HepG2 (cell line): Measurements from ENCODE around the gene PGAP3. TPM values are rescaled to one million over a fixed set of nuclear protein-coding genes. Genes with fewer than 3 reads are reported as not detected.
A peak's percentile ranks its signal among the peaks of the same experiment; 100 is the strongest.

Experiments used
- AKNA ChIP-seq: sonication (generic); formaldehyde crosslinking; IDR thresholded peaks from 2 replicates; pipeline ENCODE4 v1.4.0; 2020; ENCODE audit warnings: missing genetic modification reagents, borderline replicate concordance
- HNF1B ChIP-seq: sonication (generic); formaldehyde crosslinking; IDR thresholded peaks from 2 replicates; pipeline ENCODE4 v1.5.1; 2020; ENCODE audit warnings: mild to moderate bottlenecking, moderate library complexity, missing genetic modification reagents
- MEF2D ChIP-seq: sonication (generic); formaldehyde crosslinking; IDR thresholded peaks from 2 replicates; pipeline ENCODE4 v1.5.1; 2020; ENCODE audit warnings: mild to moderate bottlenecking, missing genetic modification reagents
- MTA3 ChIP-seq: sonication (generic); formaldehyde crosslinking; IDR thresholded peaks from 2 replicates; pipeline ENCODE4 v1.4.0; 2020; ENCODE audit warnings: missing genetic modification reagents
- NR2F6 ChIP-seq, 2 experiments: IDR thresholded peaks; 2 replicates each; pipeline ENCODE4 v1.6.1; 2016; ENCODE audit warnings: antibody characterized with exemption in 1 of 2, mild to moderate bottlenecking in 1 of 2
- NRL ChIP-seq: sonication (generic); formaldehyde crosslinking; IDR thresholded peaks from 2 replicates; pipeline ENCODE4 v1.5.0; 2020; ENCODE audit warnings: missing genetic modification reagents, mild to moderate bottlenecking, moderate library complexity, borderline replicate concordance
- POGK ChIP-seq: sonication (generic); formaldehyde crosslinking; conservative IDR thresholded peaks from 2 replicates; pipeline ENCODE4 v1.8.0; 2022; ENCODE audit warnings: mild to moderate bottlenecking, moderate library complexity, missing genetic modification reagents
- POLR2G ChIP-seq: fragments of 200-400 bp; formaldehyde crosslinking; IDR thresholded peaks from 2 replicates; pipeline ENCODE4 v1.6.1; 2018; ENCODE audit warnings: mild to moderate bottlenecking, low read depth, low read length, moderate library complexity
- RBFOX2 ChIP-seq: fragments of 200-400 bp; formaldehyde crosslinking; IDR thresholded peaks from 2 replicates; pipeline ENCODE4 v1.6.1; 2017; ENCODE audit warnings: low read depth, mild to moderate bottlenecking, low read length
- RNF2 ChIP-seq: fragments of 450-650 bp; conservative IDR thresholded peaks from 2 replicates; pipeline ENCODE4 v1.6.1; 2016; ENCODE audit warnings: low read depth
- SOX13 ChIP-seq, 3 experiments: fragments of 450-650 bp in 1 of 3; sonication (generic) in 1 of 3; formaldehyde crosslinking in 1 of 3; IDR thresholded peaks in 2 of 3; conservative IDR thresholded peaks in 1 of 3; 2 replicates each; pipeline versions ENCODE4 v1.5.0 to v1.6.1; 2016 to 2020; ENCODE audit warnings: antibody characterized with exemption in 1 of 3, mild to moderate bottlenecking in 1 of 3, missing compliant biosample characterization in 1 of 3, missing genetic modification reagents in 1 of 3, moderate library complexity in 1 of 3
- SP4 ChIP-seq: sonication (generic); formaldehyde crosslinking; IDR thresholded peaks from 2 replicates; pipeline ENCODE4 v1.8.1; 2023; ENCODE audit warnings: mild to moderate bottlenecking, missing genetic modification reagents
- SRY ChIP-seq: sonication (generic); formaldehyde crosslinking; IDR thresholded peaks from 2 replicates; pipeline ENCODE4 v1.8.0; 2022; ENCODE audit warnings: mild to moderate bottlenecking, missing genetic modification reagents
- ZBTB21 ChIP-seq: sonication (generic); formaldehyde crosslinking; IDR thresholded peaks from 2 replicates; pipeline ENCODE4 v1.4.0; 2020; ENCODE audit warnings: missing genetic modification reagents
- ZBTB34 ChIP-seq: sonication (generic); formaldehyde crosslinking; IDR thresholded peaks from 2 replicates; pipeline ENCODE4 v1.8.0; 2022; ENCODE audit warnings: mild to moderate bottlenecking, missing genetic modification reagents
- ZC3H13 ChIP-seq: sonication (generic); formaldehyde crosslinking; IDR thresholded peaks from 2 replicates; pipeline ENCODE4 v1.8.1; 2023; ENCODE audit warnings: mild to moderate bottlenecking, missing genetic modification reagents, moderate library complexity
- ZNF33A ChIP-seq: sonication (generic); formaldehyde crosslinking; IDR thresholded peaks from 2 replicates; pipeline ENCODE4 v1.5.1; 2020; ENCODE audit warnings: missing genetic modification reagents, mild to moderate bottlenecking, moderate library complexity, borderline replicate concordance
- ZNF644 ChIP-seq: IDR thresholded peaks from 2 replicates; pipeline ENCODE4 v1.6.1; 2016; ENCODE audit warnings: low read depth
- polyA plus RNA-seq, 8 experiments: library from polyadenylated mRNA; depleted of rRNA in 3 of 8; stranded (reverse) in 7 of 8; unstranded in 1 of 8; fragments of >200 nt; fragmentation: Illumina TruSeq in 4 of 8; extraction: Trizol in 4 of 8; gene quantifications; 2 replicates each; pipeline versions ENCODE4 v1.2.1 to v1.2.3, GENCODE V29; 2011 to 2016; ENCODE audit warnings: low read depth in 4 of 8, missing spikeins in 1 of 8, mixed read lengths in 1 of 8; ENCODE audit not compliant: insufficient read depth in 1 of 8
- total RNA-seq, 5 experiments: library from RNA; depleted of rRNA; stranded (reverse); fragments of >200 nt; fragmentation: Illumina TruSeq; extraction: Trizol; gene quantifications; 2 replicates each; pipeline ENCODE4 v1.2.3, GENCODE V29; 2016; ENCODE audit warnings: low read depth in 1 of 5

Gene PGAP3
- total and polyA plus RNA-seq, 2 of the 13 experiments (the other 11 are each of a cell fraction or from before 2014, with no cell fraction given), result 11.9 to 14.6 TPM

- TF ChIP-seq POGK (CRISPR knock-in tag) (no peak), HNF1B (CRISPR knock-in tag) (peak; percentile 63; the same call in 1 of the 2 replicates), ZNF33A (CRISPR knock-in tag) (no peak), ZBTB34 (no peak), SOX13 (IDR thresholded peaks at IDR 0.05) (no peak), SOX13 (CRISPR knock-in tag; conservative IDR thresholded peaks at IDR 0.05 in 1 of 2, IDR thresholded peaks at IDR 0.05 in 1 of 2) (no peak), MEF2D (no peak), ZBTB21 (CRISPR knock-in tag) (no peak), RNF2 (peak; percentile 66), ZC3H13 (peak; percentile 60; the same call in 1 of the 2 replicates), POLR2G (no peak; the same call in 1 of the 2 replicates), SP4 (CRISPR knock-in tag) (peak; percentile 63; the same call in 1 of the 2 replicates), NRL (CRISPR knock-in tag) (no peak; the same call in none of the 2 replicates), SRY (no peak), MTA3 (no peak), RBFOX2 (no peak), ZNF644 (CRISPR knock-in tag) (no peak), NR2F6 (IDR thresholded peaks at IDR 0.05) (no peak), NR2F6 (CRISPR knock-in tag; IDR thresholded peaks at IDR 0.05) (peak; percentile 25; the same call in 1 of the 2 replicates), AKNA (no peak)
Measured at GRCh38 chr17:39671651-39672521, 16.0 kb downstream of the PGAP3 start (continued).
